Body of pancreas (tissue), 4 donors: ENCODE data around the gene ANKRD11.

Source experiments
- CTCF ChIP-seq, 7 experiments: fragments of 450-650 bp in 4 of 7; fragments of 200-600 bp in 3 of 7; sonication (generic) in 3 of 7; IDR thresholded peaks; one replicate each; pipeline ENCODE4 v1.5.1; 2016 to 2019; ENCODE audit warnings: antibody characterized with exemption in 7 of 7
- POLR2A ChIP-seq, 3 donors: fragments of 450-650 bp; IDR thresholded peaks; one replicate each; pipeline ENCODE4 v1.6.1; 2016; ENCODE audit warnings: antibody characterized with exemption in 3 of 3, mild to moderate bottlenecking in 2 of 3

GRCh38 chr16:89536371-89536770, 46.0 kb upstream of the ANKRD11 start:
- no peak for TF ChIP-seq CTCF (IDR thresholded peaks at IDR 0.05)
- no peak for TF ChIP-seq POLR2A (IDR thresholded peaks at IDR 0.05)
